Body of pancreas (tissue), 4 donors: Measurements from ENCODE around the gene VASH1.

Source experiments
- CTCF ChIP-seq, 7 experiments: fragments of 450-650 bp in 4 of 7; fragments of 200-600 bp in 3 of 7; sonication (generic) in 3 of 7; IDR thresholded peaks; one replicate each; pipeline ENCODE4 v1.5.1; 2016 to 2019; ENCODE audit warnings: antibody characterized with exemption in 7 of 7
- POLR2A ChIP-seq, 3 donors: fragments of 450-650 bp; IDR thresholded peaks; one replicate each; pipeline ENCODE4 v1.6.1; 2016; ENCODE audit warnings: antibody characterized with exemption in 3 of 3, mild to moderate bottlenecking in 2 of 3

- TF ChIP-seq CTCF (IDR thresholded peaks at IDR 0.05) (no peak), POLR2A (IDR thresholded peaks at IDR 0.05) (no peak)
Measured at GRCh38 chr14:76727384-76727783, 33.9 kb upstream of the VASH1 start.
